Astrocyte (in vitro differentiated cells and primary cell): Measurements from ENCODE around the gene INPP5K.
"Not testable (repeated sequence)": the region's sequence is repeated elsewhere in the genome, so short reads cannot be mapped to it uniquely, and the experiment has no call there.

Experiments used
- EZH2 ChIP-seq: IDR thresholded peaks from 2 replicates; pipeline ENCODE4 v1.6.1; 2012; ENCODE audit warnings: mild to moderate bottlenecking, low read length, inconsistent platforms; ENCODE audit not compliant: insufficient read depth
- TF ChIP-seq, protein P1 (sequence below): IDR thresholded peaks from 2 replicates; pipeline ENCODE4 v1.5.1; 2011; ENCODE audit warnings: low read depth, mild to moderate bottlenecking, inconsistent platforms, low read length, moderate library complexity; ENCODE audit not compliant: insufficient read depth

- TF ChIP-seq, protein P1, sequence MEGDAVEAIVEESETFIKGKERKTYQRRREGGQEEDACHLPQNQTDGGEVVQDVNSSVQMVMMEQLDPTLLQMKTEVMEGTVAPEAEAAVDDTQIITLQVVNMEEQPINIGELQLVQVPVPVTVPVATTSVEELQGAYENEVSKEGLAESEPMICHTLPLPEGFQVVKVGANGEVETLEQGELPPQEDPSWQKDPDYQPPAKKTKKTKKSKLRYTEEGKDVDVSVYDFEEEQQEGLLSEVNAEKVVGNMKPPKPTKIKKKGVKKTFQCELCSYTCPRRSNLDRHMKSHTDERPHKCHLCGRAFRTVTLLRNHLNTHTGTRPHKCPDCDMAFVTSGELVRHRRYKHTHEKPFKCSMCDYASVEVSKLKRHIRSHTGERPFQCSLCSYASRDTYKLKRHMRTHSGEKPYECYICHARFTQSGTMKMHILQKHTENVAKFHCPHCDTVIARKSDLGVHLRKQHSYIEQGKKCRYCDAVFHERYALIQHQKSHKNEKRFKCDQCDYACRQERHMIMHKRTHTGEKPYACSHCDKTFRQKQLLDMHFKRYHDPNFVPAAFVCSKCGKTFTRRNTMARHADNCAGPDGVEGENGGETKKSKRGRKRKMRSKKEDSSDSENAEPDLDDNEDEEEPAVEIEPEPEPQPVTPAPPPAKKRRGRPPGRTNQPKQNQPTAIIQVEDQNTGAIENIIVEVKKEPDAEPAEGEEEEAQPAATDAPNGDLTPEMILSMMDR = not testable (repeated sequence)
- not testable (repeated sequence) for TF ChIP-seq EZH2
Measured at GRCh38 chr17:1453694-1454093, 62.7 kb downstream of the INPP5K start.
